Measurements from ENCODE around the gene HPGD. TPM values are rescaled to one million over a fixed set of nuclear protein-coding genes. Genes with fewer than 3 reads are reported as not detected.

The HPGD gene
- total RNA-seq (100 to 1,000 TPM in 1 of 2 donors, 10 to 100 TPM in 1; 48.4 to 144 TPM), polyA plus RNA-seq (10 to 100 TPM; 19.8 to 32.3 TPM)
- long read RNA-seq, donor 1, transcript HPGD-202 (7 exons, 3,027 nt): major isoform, 27 of 40 reads
- long read RNA-seq, donor 1, partial matches to known transcripts: 7 of 40 reads
- long read RNA-seq, donor 1, other reads (novel, unspliced or antisense): 0 of 40 reads
- long read RNA-seq, donor 2, transcript HPGD-202 (7 exons, 3,027 nt): major isoform, 16 of 38 reads
- long read RNA-seq, donor 2, partial matches to known transcripts: 19 of 38 reads
- long read RNA-seq, donor 2, other reads (novel, unspliced or antisense): 0 of 38 reads
- long read RNA-seq, donor 3, transcript HPGD-202 (7 exons, 3,027 nt): major isoform, 10 of 23 reads
- long read RNA-seq, donor 3, partial matches to known transcripts: 13 of 23 reads
- long read RNA-seq, donor 3, other reads (novel, unspliced or antisense): 0 of 23 reads
- long read RNA-seq, donor 4, transcript HPGD-202 (7 exons, 3,027 nt): major isoform, 8 of 33 reads
- long read RNA-seq, donor 4, partial matches to known transcripts: 19 of 33 reads
- long read RNA-seq, donor 4, other reads (novel, unspliced or antisense): 0 of 33 reads
- long read RNA-seq, donor 5, transcript HPGD-202 (7 exons, 3,027 nt): major isoform, 39 of 66 reads
- long read RNA-seq, donor 5, transcript HPGD-207 (2 exons, 536 nt): minor isoform, 5 of 66 reads
- long read RNA-seq, donor 5, partial matches to known transcripts: 17 of 66 reads
- long read RNA-seq, donor 5, other reads (novel, unspliced or antisense): 0 of 66 reads

- ATAC-seq (ENCODE audit: insufficient read depth, low FRiP score) (peak; percentile 80), DNase-seq (peak; percentile 38 to 64 (median 42))
- TF ChIP-seq, protein P1, sequence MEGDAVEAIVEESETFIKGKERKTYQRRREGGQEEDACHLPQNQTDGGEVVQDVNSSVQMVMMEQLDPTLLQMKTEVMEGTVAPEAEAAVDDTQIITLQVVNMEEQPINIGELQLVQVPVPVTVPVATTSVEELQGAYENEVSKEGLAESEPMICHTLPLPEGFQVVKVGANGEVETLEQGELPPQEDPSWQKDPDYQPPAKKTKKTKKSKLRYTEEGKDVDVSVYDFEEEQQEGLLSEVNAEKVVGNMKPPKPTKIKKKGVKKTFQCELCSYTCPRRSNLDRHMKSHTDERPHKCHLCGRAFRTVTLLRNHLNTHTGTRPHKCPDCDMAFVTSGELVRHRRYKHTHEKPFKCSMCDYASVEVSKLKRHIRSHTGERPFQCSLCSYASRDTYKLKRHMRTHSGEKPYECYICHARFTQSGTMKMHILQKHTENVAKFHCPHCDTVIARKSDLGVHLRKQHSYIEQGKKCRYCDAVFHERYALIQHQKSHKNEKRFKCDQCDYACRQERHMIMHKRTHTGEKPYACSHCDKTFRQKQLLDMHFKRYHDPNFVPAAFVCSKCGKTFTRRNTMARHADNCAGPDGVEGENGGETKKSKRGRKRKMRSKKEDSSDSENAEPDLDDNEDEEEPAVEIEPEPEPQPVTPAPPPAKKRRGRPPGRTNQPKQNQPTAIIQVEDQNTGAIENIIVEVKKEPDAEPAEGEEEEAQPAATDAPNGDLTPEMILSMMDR (IDR thresholded peaks at IDR 0.05; ENCODE audit: control extremely low read depth, extremely low read depth): no peak
- H3K27ac ChIP-seq (ENCODE audit: low read depth in 1 of 2, low read length in 1 of 2): peak within 1 kb of the TSS in 1 of 2 donors; percentile 83
- H3K9ac ChIP-seq (ENCODE audit: insufficient read depth in 1 of 2, low read length in 2 of 2): no peak within 1 kb of the TSS
- H3K9me3 ChIP-seq (ENCODE audit: control insufficient read depth in 4 of 4, insufficient read depth in 3 of 4, low read length in 3 of 4): no peaks in the 10 kb centered on the region
- peak within 1 kb of the TSS; percentile 78 for H3K4me3 ChIP-seq
- WGBS, 2 donors: 0% methylated on average over 46 to 60 of the region's 60 CpGs
- H3K27me3 ChIP-seq (ENCODE audit: control insufficient read depth in 3 of 3, insufficient read depth in 3 of 3, low read length in 2 of 3): peaks cover 0 to 28% (median 19%) of the 10 kb centered on the region in 3 donors
- H3K4me1 ChIP-seq (ENCODE audit: control insufficient read depth in 5 of 5, insufficient read depth in 5 of 5, low read length in 5 of 5): peaks cover 0 to 12% (median 0%) of the 10 kb centered on the region in 5 donors
- H3K36me3 ChIP-seq (ENCODE audit: control insufficient read depth in 4 of 4, insufficient read depth in 4 of 4, low read length in 4 of 4): no peaks in the 10 kb centered on the region
Measured at GRCh38 chr4:174522183-174523024, at the start of gene HPGD. TSS of gene HPGD (minus strand) at chr4:174522488. CDS start at chr4:174522451, 37 bp downstream.

GRCh38 chr4:174564529-174564928 is 42.2 kb upstream of the HPGD start:
- 45 to 62% methylated on average over 2 of the region's 2 CpGs for WGBS, 2 donors
- ATAC-seq (ENCODE audit: insufficient read depth, low FRiP score): no peak
- TF ChIP-seq, protein P1 (IDR thresholded peaks at IDR 0.05; ENCODE audit: control extremely low read depth, extremely low read depth): no peak
- Histone ChIP-seq H3K27me3 (ENCODE audit: control insufficient read depth in 3 of 3, insufficient read depth in 3 of 3, low read length in 2 of 3) (no peaks in the 10 kb centered on the region), H3K27ac (ENCODE audit: low read depth in 1 of 2, low read length in 1 of 2) (no peak overlapping the region), H3K4me1 (ENCODE audit: control insufficient read depth in 5 of 5, insufficient read depth in 5 of 5, low read length in 5 of 5) (peaks cover 0 to 3% (median 0%) of the 10 kb centered on the region in 5 donors), H3K9me3 (ENCODE audit: control insufficient read depth in 4 of 4, insufficient read depth in 3 of 4, low read length in 3 of 4) (no peaks in the 10 kb centered on the region), H3K4me3 (no peak overlapping the region), H3K9ac (ENCODE audit: insufficient read depth in 1 of 2, low read length in 2 of 2) (no peak overlapping the region), H3K36me3 (ENCODE audit: control insufficient read depth in 4 of 4, insufficient read depth in 4 of 4, low read length in 4 of 4) (no peaks in the 10 kb centered on the region)
- no peak for DNase-seq

DNA sequence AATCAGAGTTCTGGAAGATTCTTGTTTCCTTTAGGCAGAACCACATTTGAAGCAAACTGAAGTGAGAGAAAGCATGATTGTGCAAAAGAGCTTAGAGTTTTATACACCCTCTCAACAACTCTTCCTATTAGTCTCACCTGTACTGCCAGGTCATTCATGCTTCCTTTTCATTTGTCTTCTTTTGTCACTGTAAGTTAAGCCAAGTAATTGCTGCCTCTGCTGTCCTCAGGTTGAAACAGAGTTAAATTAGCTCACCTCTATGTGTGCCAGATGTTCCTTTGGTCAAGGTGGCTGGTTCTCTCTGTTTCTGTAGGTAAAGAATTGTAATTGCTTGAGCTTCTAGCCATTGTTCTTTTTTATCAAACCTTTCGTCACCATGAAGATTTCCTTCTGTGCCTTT is 41.1 kb upstream of the HPGD start:
- H3K9ac ChIP-seq (ENCODE audit: insufficient read depth in 1 of 2, low read length in 2 of 2): no peak overlapping the region
- H3K27me3 ChIP-seq (ENCODE audit: control insufficient read depth in 3 of 3, insufficient read depth in 3 of 3, low read length in 2 of 3): no peaks in the 10 kb centered on the region
- TF ChIP-seq, protein P1 (IDR thresholded peaks at IDR 0.05; ENCODE audit: control extremely low read depth, extremely low read depth): no peak
- H3K27ac ChIP-seq (ENCODE audit: low read depth in 1 of 2, low read length in 1 of 2): no peak overlapping the region
- peaks cover 0 to 3% (median 0%) of the 10 kb centered on the region in 5 donors for H3K4me1 ChIP-seq (ENCODE audit: control insufficient read depth in 5 of 5, insufficient read depth in 5 of 5, low read length in 5 of 5)
- H3K4me3 ChIP-seq: no peak overlapping the region
- ATAC-seq (ENCODE audit: insufficient read depth, low FRiP score): no peak
- no peaks in the 10 kb centered on the region for H3K9me3 ChIP-seq (ENCODE audit: control insufficient read depth in 4 of 4, insufficient read depth in 3 of 4, low read length in 3 of 4)
- WGBS, 2 donors: 82 to 90% methylated on average over 1 of the region's 1 CpG
- no peaks in the 10 kb centered on the region for H3K36me3 ChIP-seq (ENCODE audit: control insufficient read depth in 4 of 4, insufficient read depth in 4 of 4, low read length in 4 of 4)
- no peak for DNase-seq

Data from lung (tissue), 16 donors.